Panc1 (cell line): ENCODE results near the gene TMTC1. TPM values are rescaled to one million over a fixed set of nuclear protein-coding genes. Genes with fewer than 3 reads are reported as not detected.

Source experiments
- ATAC-seq: fragments of 200-7000 bp; cut with Tn5 transposase; 2 replicates; pipeline ENCODE4 v1.9.1; 2020; ENCODE audit warnings: mild to moderate bottlenecking, moderate library complexity
- BruUV-seq: library from RNA; stranded (reverse); fragments of 400-500 nt; replicated peaks from 2 replicates; lab custom pipeline; 2021; lab: Mats Ljungman, UMichigan
- CTCF ChIA-PET: fragments of 300-600 bp; sonication (Branson Sonifier 250); formaldehyde crosslinking; loops from one replicate; lab custom pipeline; 2022; ENCODE audit warnings: antibody characterized with exemption; lab: Charles Lee
- POLR2A ChIA-PET: fragments of 300-600 bp; sonication (Branson Sonifier 250); formaldehyde crosslinking; loops from one replicate; lab custom pipeline; 2022; ENCODE audit warnings: antibody characterized with exemption; lab: Charles Lee
- DNase-seq: peaks from one replicate; pipeline ENCODE4 v3.0.0-alpha.2; 2010; ENCODE audit warnings: low read depth, low spot score
- H3K27ac ChIP-seq: 2 replicates; pipeline ENCODE4 v1.5.1; 2011; ENCODE audit warnings: mild to moderate bottlenecking, low read length, inconsistent platforms
- H3K27me3 ChIP-seq: fragments of 200-500 bp; sonication (Bioruptor generic); 2 replicates; pipeline ENCODE4 v1.6.0; 2014; ENCODE audit warnings: low read length, inconsistent platforms; ENCODE audit not compliant: control insufficient read depth, insufficient read depth
- H3K36me3 ChIP-seq: fragments of 200-500 bp; sonication (Bioruptor generic); 2 replicates; pipeline ENCODE4 v1.5.1; 2014; ENCODE audit warnings: inconsistent platforms, mild to moderate bottlenecking, low read length, moderate library complexity; ENCODE audit not compliant: control insufficient read depth, insufficient read depth
- H3K4me1 ChIP-seq: 2 replicates; pipeline ENCODE4 v1.5.1; 2011; ENCODE audit warnings: inconsistent platforms, mild to moderate bottlenecking, low read length, moderate library complexity; ENCODE audit not compliant: control insufficient read depth, insufficient read depth
- H3K4me3 ChIP-seq, 2 experiments: 2 replicates each; pipeline ENCODE4 v1.5.1; 2011 to 2012; ENCODE audit warnings: low read depth in 2 of 2, low read length in 2 of 2, mild to moderate bottlenecking in 2 of 2, inconsistent platforms in 1 of 2, moderate library complexity in 1 of 2
- H3K9me3 ChIP-seq: fragments of 200-500 bp; sonication (Bioruptor generic); 2 replicates; pipeline ENCODE4 v1.5.1; 2014; ENCODE audit warnings: low read depth, mild to moderate bottlenecking, inconsistent platforms, low read length, moderate library complexity; ENCODE audit not compliant: control insufficient read depth, insufficient read depth
- CTCF ChIP-seq: fragments of 450-650 bp; IDR thresholded peaks from 2 replicates; pipeline ENCODE4 v1.5.1; 2017; ENCODE audit warnings: mild to moderate bottlenecking
- POLR2AphosphoS5 ChIP-seq: IDR thresholded peaks from 2 replicates; pipeline ENCODE4 v1.6.1; 2012; ENCODE audit warnings: mild to moderate bottlenecking, low read depth, low read length, moderate library complexity
- REST ChIP-seq, 2 experiments: IDR thresholded peaks; 2 replicates each; pipeline ENCODE4 v1.6.1; 2011 to 2012; ENCODE audit warnings: low read depth in 2 of 2, control low read depth in 1 of 2, low read length in 1 of 2, mild to moderate bottlenecking in 1 of 2, moderate library complexity in 1 of 2; ENCODE audit not compliant: insufficient read depth in 1 of 2
- SIN3A ChIP-seq: IDR thresholded peaks from 2 replicates; pipeline ENCODE4 v1.6.1; 2012; ENCODE audit warnings: low read depth, mild to moderate bottlenecking, low read length, moderate library complexity, borderline replicate concordance; ENCODE audit not compliant: insufficient read depth
- TCF7L2 ChIP-seq: IDR thresholded peaks from 2 replicates; pipeline ENCODE4 v1.6.1; 2011; ENCODE audit warnings: mild to moderate bottlenecking, low read depth, low read length, inconsistent platforms
- in situ Hi-C: cut with HindIII; loops from 2 replicates; pipeline ENCODE4 v1.10.0; 2016; ENCODE audit warnings: low sequenced_read_pairs, low pct_unique_long_range_greater_than_20kb
- intact Hi-C: fragments of 100-400 bp; cut with micrococcal nuclease; formaldehyde crosslinking; loops from one replicate; pipeline ENCODE4 v1.10.0; 2022; ENCODE audit not compliant: unreplicated experiment
- total RNA-seq: library from RNA; stranded (reverse); gene quantifications from one replicate; pipeline ENCODE4 v1.2.1, GENCODE V29; 2021; ENCODE audit not compliant: unreplicated experiment

The TMTC1 gene
- total RNA-seq, 1 experiment from 2014 or later: 0.28 TPM

- ATAC-seq (no peak), DNase-seq (no peak)
- peaks cover 8% of the 10 kb centered on the region; the same call in 1 of the 2 replicates for H3K27me3 ChIP-seq
- no peaks in the 10 kb centered on the region for H3K9me3 ChIP-seq
- H3K4me1 ChIP-seq: no peaks in the 10 kb centered on the region
- in situ Hi-C loops (no loop called here), intact Hi-C loops (no loop called here)
- H3K4me3 ChIP-seq: no peak overlapping the region
- no peak for TF ChIP-seq SIN3A
- TF ChIP-seq CTCF: no peak
- TF ChIP-seq TCF7L2: no peak
- no peak for TF ChIP-seq POLR2AphosphoS5
- no peak for TF ChIP-seq REST (IDR thresholded peaks at IDR 0.05; ENCODE audit: insufficient read depth in 1 of 2, low read depth in 2 of 2, low read length in 1 of 2)
- H3K27ac ChIP-seq: no peak overlapping the region
- no peaks in the 10 kb centered on the region for H3K36me3 ChIP-seq
- ChIA-PET CTCF (no interaction called here), POLR2A (no interaction called here)
- BruUV-seq: no TSS peak
These were observed 296.8 kb downstream of the TMTC1 start for GRCh38 chr12:29486972-29487371.

- no peak for TF ChIP-seq REST (IDR thresholded peaks at IDR 0.05; ENCODE audit: insufficient read depth in 1 of 2, low read depth in 2 of 2, low read length in 1 of 2)
- no peak for TF ChIP-seq SIN3A
- TF ChIP-seq CTCF: no peak
- TF ChIP-seq POLR2AphosphoS5: no peak
- intact Hi-C loops (no loop called here), in situ Hi-C loops (no loop called here)
- DNase-seq (no peak), ATAC-seq (no peak)
- Histone ChIP-seq H3K27ac (no peak overlapping the region), H3K27me3 (no peaks in the 10 kb centered on the region), H3K4me1 (no peaks in the 10 kb centered on the region), H3K36me3 (no peaks in the 10 kb centered on the region), H3K4me3 (no peak overlapping the region), H3K9me3 (no peaks in the 10 kb centered on the region)
- CTCF ChIA-PET: no interaction called here
- BruUV-seq: no TSS peak
- POLR2A ChIA-PET: interaction anchor here (1.0 kb wide), 1 partner anchor 75 kb away, joined by 3 read pairs; no protein-coding TSS in a partner anchor
These were observed 320.5 kb downstream of the TMTC1 start for GRCh38 chr12:29463198-29463597.
